GM12891 (cell line): ENCODE data around the gene PRRT4. TPM values are rescaled to one million over a fixed set of nuclear protein-coding genes. Genes with fewer than 3 reads are reported as not detected.

Experiments
- DNase-seq: peaks from one replicate; pipeline ENCODE4 v3.0.0; 2011; ENCODE audit warnings: low spot score; ENCODE audit not compliant: insufficient read length
- FAIRE-seq: peaks from 2 replicates; lab custom pipeline; 2011; peaks lifted over from hg19 to GRCh38; lab: Jason Lieb, UNC
- PAX5 ChIP-seq: IDR thresholded peaks from 2 replicates; pipeline ENCODE4 v1.6.1; 2011; ENCODE audit warnings: low read length, moderate library complexity, mild to moderate bottlenecking; ENCODE audit not compliant: insufficient read depth, severe bottlenecking
- POLR2A ChIP-seq: IDR thresholded peaks from 2 replicates; pipeline ENCODE4 v1.6.1; 2011; ENCODE audit warnings: low read depth, low read length, control low read depth
- POLR2AphosphoS5 ChIP-seq: IDR thresholded peaks from 2 replicates; pipeline ENCODE4 v1.6.1; 2011; ENCODE audit warnings: low read depth, low read length, control low read depth
- POU2F2 ChIP-seq: IDR thresholded peaks from 2 replicates; pipeline ENCODE4 v1.6.1; 2011; ENCODE audit warnings: low read depth, mild to moderate bottlenecking, control low read depth, low read length, moderate library complexity
- SPI1 ChIP-seq: IDR thresholded peaks from 2 replicates; pipeline ENCODE4 v1.6.1; 2011; ENCODE audit warnings: low read depth, low read length, control low read depth
- TAF1 ChIP-seq: IDR thresholded peaks from 2 replicates; pipeline ENCODE4 v1.6.1; 2011; ENCODE audit warnings: low read depth, low read length, control low read depth
- polyA plus RNA-seq: library from polyadenylated mRNA; unstranded; fragments of >200 nt; gene quantifications from one replicate; pipeline ENCODE4 v1.2.1, GENCODE V29; 2012; ENCODE audit warnings: low read depth, missing spikeins, inconsistent platforms; ENCODE audit not compliant: missing spikeins

PRRT4 gene
- not detected for polyA plus RNA-seq

DNA sequence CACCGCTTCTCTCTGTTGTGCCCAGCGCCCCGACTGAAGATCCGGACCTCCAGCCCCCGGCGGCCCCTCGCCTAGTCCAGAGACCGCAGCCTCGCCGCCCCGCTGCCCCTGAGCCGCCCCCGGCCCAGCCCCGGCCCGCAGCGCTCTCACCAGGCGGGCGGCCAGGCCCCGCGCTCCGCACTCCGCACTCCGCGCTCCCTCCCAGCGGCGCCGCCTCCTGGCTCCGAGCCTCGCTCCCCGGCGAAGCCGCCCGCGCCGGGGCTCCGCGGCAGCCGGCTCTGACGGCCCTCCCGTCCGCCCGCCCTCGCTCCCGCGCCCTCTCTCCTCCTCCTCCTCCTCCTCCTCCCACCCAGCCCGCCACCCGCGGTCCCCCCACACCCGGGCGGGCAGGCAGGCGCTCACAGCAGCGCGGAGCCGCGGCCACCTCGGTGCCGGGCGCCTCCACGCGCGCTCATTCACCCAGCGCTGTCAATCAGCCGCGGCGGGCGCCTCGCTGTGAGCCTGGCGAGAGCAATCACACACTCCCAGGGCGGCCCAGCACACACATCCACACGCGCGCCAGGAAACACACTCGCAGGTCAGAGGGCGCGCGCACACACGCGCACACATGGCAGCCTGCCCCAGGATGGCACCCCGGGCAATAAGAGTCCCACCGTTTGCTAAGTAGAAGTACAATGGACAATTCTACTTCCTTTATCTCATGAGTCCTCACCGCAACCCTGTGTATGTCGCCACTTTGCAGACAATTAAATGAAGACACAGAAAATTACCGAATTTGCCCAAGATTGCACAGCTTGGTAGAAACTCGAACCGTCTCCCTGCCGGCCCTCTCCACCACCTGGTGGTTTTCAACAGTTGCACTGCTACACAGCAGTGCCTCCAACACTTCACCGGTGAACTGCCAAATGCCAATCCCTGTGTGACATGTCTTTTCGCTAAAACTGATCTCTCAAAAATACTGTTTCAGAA, at the start of gene PRRT4:
Gene PRRT4 (minus strand): TSS at position 280 of the 969 bp plus-strand sequence.
- FAIRE-seq (peak; percentile 81), DNase-seq (peak; percentile 62)
- TF ChIP-seq TAF1 (no peak), POLR2A (no peak), POLR2AphosphoS5 (no peak), PAX5 (no peak), SPI1 (no peak), POU2F2 (no peak)

DNA sequence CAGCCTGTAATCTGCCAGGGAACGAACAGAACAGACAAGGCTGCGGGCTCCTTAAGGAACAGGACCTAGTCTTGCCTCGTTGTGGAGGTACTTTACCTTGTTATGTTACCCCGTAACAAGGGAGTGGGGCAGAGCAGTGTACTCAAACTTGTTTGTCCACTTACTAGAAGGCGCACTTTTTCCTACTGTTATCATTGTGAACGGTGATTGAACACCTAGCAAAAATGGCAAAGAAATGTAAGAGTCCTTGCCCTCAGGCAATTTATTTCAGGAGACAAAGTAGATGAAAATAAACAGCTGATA, 48.9 kb upstream of the PRRT4 start:
- DNase-seq (no peak), FAIRE-seq (no peak)
- TF ChIP-seq POU2F2 (no peak), POLR2AphosphoS5 (no peak), PAX5 (no peak), TAF1 (no peak), POLR2A (no peak), SPI1 (no peak)

DNA sequence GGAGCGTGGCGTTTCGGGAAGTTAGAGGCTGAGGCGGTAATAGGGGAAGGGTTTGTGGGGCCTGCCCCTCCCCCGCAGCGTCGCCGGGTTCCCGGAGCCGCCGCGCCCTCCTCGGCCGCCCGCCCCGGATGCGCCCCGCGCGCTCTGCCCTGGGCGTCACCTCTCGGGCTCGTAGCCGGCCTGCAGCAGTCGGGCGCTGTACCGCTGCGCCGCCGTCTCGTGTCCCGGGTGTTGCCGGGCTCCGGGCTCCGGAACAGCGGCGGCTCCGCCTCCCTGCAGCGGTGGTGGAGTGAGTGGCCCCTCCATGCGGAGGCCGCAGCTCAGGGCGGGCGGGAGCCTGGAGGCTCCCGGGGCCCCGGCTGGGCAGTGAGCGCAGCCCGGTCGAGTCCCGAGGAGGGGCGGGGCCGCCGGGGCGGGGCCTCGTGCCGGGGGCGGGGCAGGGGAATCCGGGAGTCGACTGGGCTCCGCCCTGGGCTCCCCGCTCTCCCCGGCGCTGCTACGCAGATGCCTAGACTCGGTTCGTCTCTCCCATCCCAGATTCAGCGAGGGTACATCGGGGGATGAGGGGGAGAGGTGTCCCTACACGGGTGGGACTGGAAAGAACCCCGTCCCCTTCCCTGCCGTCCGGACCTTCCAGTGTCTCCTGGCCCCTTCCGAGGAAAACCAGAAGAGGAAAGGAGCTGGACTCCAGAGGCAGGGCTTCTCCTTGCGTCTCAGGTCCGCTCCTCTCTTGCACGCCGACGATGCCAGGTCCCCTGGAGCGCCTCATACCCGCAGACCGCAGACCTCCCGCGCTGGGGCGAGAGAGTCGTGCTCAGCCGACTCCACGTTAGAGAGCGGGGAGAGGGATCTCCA, 48.3 kb upstream of the PRRT4 start, which contains the start of gene IMPDH1:
Gene IMPDH1 (minus strand): TSS at position 387 of the 855 bp plus-strand sequence. CDS start 81 bp downstream, at position 306.
- TF ChIP-seq POLR2AphosphoS5 (no peak), POLR2A (no peak), PAX5 (no peak), SPI1 (no peak), TAF1 (no peak), POU2F2 (no peak)
- peak; percentile 92 for DNase-seq
- peak; percentile 86 for FAIRE-seq

DNA sequence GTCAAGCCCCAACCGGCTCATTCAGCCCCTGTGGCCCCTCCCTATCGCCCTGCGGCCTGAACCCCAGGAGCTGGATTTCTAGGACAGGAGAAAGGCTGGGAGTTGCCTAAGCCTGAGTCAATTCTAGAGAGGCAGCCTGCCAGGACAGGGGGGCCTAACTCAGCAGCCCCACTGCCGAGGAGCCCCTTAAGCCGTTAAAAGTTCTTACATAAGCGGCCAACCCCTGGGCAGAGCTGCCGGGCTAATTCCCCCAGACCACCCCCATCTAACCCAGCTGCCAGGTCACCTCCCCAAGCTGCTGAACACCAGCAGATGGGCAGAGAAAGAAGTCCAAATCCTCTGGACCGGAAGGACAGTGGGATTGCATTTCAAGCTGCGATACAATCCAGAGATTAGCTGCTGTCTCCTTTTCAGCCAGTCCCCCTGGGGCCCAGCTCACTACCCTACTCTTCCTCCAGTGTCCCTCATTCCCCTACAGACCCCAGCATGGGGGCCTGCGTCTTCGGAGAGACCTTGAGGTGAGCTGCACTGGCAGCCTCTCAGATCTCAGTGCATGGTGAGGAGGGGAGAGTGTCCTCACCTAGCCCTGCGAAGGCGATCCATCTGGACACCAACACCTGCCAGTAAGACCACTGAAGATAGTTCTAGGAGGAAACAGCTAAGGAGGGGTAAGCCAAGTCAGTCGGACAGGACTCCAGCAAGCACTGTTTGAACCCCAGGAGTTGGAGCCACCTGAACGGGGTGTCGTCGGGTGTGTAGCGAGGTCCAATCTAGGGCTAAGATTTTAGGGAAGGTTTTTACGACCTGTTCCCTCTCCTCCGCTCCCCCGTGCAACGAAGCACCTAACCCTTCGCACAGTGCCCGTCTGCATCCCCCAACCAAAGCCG, 47.5 kb upstream of the PRRT4 start:
- DNase-seq (no peak), FAIRE-seq (no peak)
- TF ChIP-seq TAF1 (no peak), POLR2A (no peak), POLR2AphosphoS5 (no peak), POU2F2 (no peak), SPI1 (no peak), PAX5 (no peak)

DNA sequence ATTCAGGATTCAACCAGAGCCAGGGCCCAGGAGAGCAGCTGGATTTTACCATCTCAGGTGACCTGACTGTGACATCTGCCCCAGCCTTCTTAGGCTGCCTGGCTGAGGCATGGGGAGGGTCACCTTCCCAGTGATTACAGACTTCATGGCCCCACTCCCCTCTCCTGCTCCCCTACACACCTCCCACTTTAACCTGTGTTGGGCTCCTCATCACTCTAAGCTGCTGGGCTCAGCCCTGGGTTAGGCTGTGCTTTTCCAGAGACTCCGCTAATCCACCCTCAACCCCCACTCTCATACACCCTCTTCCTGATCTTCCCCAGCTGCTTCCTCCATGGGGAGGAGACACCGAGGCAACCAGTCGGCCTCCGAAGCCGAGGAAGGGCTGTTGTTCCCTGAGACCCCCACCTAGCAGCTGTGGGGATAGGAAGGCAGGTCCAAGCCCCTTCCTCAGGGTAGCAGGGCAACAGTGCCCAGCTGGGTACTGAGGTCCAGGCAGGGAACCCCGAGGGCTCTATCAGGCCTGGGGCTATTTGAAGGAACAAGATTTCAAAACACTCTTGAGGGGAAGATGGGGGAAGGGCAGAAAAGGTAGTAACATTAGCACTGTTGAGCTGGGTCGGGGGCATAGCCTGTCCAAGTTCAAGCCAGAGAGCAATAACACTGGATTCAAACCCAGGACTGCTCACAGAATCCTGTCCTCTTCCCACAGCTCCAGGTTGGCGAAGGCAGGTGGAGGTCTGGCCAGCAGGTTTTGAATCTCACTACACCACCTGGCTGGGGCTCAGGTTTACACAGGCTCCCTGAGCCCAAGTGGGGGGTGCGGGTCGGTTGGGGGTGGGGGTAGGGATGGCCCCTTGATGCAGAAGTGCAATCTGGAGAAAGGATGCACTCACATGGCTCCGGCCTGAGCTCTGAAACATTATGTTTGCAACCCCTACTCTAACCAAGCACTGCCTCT, 46.5 kb upstream of the PRRT4 start:
- FAIRE-seq (no peak), DNase-seq (no peak)
- TF ChIP-seq SPI1 (no peak), POLR2A (no peak), POLR2AphosphoS5 (no peak), TAF1 (no peak), PAX5 (no peak), POU2F2 (no peak)

DNA sequence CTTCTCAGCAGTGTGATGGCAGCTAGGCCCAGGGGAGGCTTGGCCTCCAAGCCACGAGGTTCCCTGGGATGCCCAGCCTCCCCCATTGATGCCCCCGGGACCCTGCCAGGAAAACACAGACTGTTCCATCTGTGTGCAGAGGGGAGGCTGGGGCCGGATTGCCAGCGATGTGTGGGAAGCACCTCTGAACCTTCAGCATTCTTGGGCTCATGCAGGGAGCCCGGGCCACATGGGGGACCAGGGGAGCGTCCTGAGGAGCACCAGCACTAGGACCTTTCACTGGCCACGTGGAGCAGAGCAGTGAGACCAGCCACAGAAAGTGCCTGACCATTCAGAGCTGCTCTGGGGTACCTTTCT, 45.7 kb upstream of the PRRT4 start:
- DNase-seq (no peak), FAIRE-seq (no peak)
- TF ChIP-seq POU2F2 (no peak), SPI1 (no peak)

DNA sequence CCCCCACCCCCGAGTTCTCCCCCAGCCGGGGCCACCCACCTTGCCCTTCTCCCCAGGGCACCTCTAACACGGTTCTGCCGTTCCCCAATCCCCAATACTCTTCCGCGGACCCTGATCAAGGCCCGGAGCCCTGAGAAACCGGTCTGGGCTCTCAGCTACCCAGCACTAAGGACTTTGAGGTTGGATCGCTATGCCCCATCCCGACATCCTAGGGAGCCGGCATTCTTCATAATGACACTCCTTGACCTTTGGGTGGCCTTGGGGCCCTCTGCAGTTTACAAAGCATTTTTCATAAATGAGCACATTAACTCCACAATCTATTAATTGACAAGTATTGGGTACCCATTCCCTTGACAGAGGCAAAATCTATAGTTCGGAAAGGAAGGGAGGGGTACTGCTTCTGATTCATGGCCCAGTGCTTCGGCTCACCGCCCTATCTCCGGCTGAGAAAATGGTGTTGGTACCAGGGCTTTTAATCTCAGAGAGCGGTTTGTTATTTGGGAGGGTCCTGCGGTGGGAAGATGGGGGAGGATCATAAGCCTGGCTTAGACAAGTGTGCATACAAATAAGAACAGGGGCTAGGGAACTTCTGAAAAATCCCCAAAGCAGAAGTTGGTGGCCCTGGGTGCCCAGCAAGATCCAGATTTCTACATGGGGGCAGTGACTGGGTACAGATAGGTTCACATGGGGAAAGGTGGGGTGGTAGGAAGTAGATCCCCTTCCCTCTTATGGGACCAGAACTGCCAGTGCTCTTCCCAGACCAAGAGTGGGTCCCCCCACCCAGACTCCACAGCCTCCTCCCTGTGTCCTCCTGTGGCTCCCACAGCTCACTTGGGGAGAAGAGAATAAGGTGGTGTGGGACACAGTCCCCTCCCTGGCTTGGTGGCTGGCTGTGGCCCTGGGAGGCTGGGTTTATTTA, 45.1 kb upstream of the PRRT4 start:
- DNase-seq (no peak), FAIRE-seq (no peak)
- TF ChIP-seq POLR2A: no peak
- TF ChIP-seq PAX5: no peak
- TF ChIP-seq POU2F2: no peak
- no peak for TF ChIP-seq SPI1
